Choroid plexus epithelial cell (primary cell): Measurements from ENCODE around the gene HAPLN2.

Source experiments
- DNase-seq: peaks from one replicate; pipeline ENCODE4 v3.0.0-alpha.2; 2010; ENCODE audit warnings: low read depth
- H3K4me3 ChIP-seq: 2 replicates; pipeline ENCODE4 v1.5.1; 2011; ENCODE audit warnings: low read depth, mild to moderate bottlenecking, control low read depth, low read length, moderate library complexity
- CTCF ChIP-seq: conservative IDR thresholded peaks from 2 replicates; pipeline ENCODE4 v1.5.1; 2011; ENCODE audit warnings: low read depth, mild to moderate bottlenecking, control low read depth, inconsistent platforms, low read length, moderate library complexity

HAPLN2 gene

GRCh38 chr1:156645056-156645455, 25.8 kb downstream of the HAPLN2 start:
- no peak overlapping the region for H3K4me3 ChIP-seq
- DNase-seq = no peak
- TF ChIP-seq CTCF = no peak

- H3K4me3 ChIP-seq = no peak overlapping the region
- no peak for DNase-seq
- TF ChIP-seq CTCF = no peak
These were observed 26.5 kb downstream of the HAPLN2 start for GRCh38 chr1:156645666-156646065.

GRCh38 chr1:156646738-156647211, 27.6 kb downstream of the HAPLN2 start:
- no peak for DNase-seq
- TF ChIP-seq CTCF = no peak
- H3K4me3 ChIP-seq = no peak overlapping the region

- H3K4me3 ChIP-seq = no peak overlapping the region
- TF ChIP-seq CTCF = no peak
- no peak for DNase-seq
These were observed 28.1 kb downstream of the HAPLN2 start for GRCh38 chr1:156647351-156647750.

- no peak for DNase-seq
- no peak for TF ChIP-seq CTCF
- no peak overlapping the region for H3K4me3 ChIP-seq
These were observed 29.3 kb downstream of the HAPLN2 start for GRCh38 chr1:156648496-156648895.

- DNase-seq = no peak
- no peak overlapping the region for H3K4me3 ChIP-seq
- TF ChIP-seq CTCF = no peak
These were observed 29.7 kb downstream of the HAPLN2 start for GRCh38 chr1:156648951-156649350.

GRCh38 chr1:156652131-156652991, 33.1 kb downstream of the HAPLN2 start:
- TF ChIP-seq CTCF = no peak
- no peak overlapping the region for H3K4me3 ChIP-seq
- peak; percentile 52 for DNase-seq
